Effector memory CD4-positive, alpha-beta T cell (primary cell): ENCODE measurements around the gene UXS1.

Source experiments
- DNase-seq, 3 donors: peaks; one replicate each; pipeline ENCODE4 v3.0.0-alpha.2; 2020
- H3K27ac ChIP-seq: 2 replicates; pipeline ENCODE4 v1.7.0; 2013; ENCODE audit warnings: mild to moderate bottlenecking, low read length, moderate library complexity; ENCODE audit not compliant: insufficient read depth, poor library complexity, severe bottlenecking
- H3K27me3 ChIP-seq: replicated peaks from 2 replicates; pipeline ENCODE4 v1.7.0; 2013; ENCODE audit warnings: mild to moderate bottlenecking, low read length; ENCODE audit not compliant: insufficient read depth, control insufficient read depth, poor library complexity, severe bottlenecking
- H3K36me3 ChIP-seq: 2 replicates; pipeline ENCODE4 v1.7.0; 2013; ENCODE audit warnings: mild to moderate bottlenecking, low read length, moderate library complexity; ENCODE audit not compliant: control insufficient read depth, insufficient read depth
- H3K4me1 ChIP-seq: 2 replicates; pipeline ENCODE4 v1.7.0; 2013; ENCODE audit warnings: low read length, mild to moderate bottlenecking; ENCODE audit not compliant: control insufficient read depth, insufficient read depth, poor library complexity, severe bottlenecking
- H3K4me3 ChIP-seq: 2 replicates; pipeline ENCODE4 v1.7.0; 2013; ENCODE audit warnings: low read length, low read depth, mild to moderate bottlenecking; ENCODE audit not compliant: insufficient read depth, poor library complexity, severe bottlenecking
- H3K9me3 ChIP-seq: 2 replicates; pipeline ENCODE4 v1.7.0; 2013; ENCODE audit warnings: mild to moderate bottlenecking, low read length, moderate library complexity; ENCODE audit not compliant: control insufficient read depth

UXS1 gene

DNA sequence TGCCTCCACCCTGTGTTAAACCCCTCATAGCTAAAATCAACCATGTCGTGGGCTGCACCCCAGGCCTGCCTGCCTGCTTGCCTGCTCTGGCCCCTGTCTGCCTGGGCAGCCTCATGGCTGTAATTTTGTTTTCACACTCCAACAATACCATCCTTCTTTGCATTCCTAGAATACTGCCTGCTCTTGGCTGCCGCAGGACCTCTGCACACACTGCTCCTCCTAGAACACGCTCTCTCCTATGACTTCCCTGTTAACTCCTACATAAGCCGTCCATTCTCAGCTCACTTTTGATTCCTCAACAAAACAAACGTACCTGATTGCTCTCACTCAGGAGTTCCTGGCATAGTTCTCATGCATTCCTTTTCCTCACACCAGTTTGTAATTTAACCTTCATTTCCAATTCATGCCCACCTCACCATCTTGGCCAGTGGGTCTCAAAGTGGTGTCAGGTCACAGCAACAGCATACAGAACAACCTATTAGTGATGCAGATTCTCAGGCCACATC, 2.5 kb downstream of the UXS1 start:
- H3K4me1 ChIP-seq, result peaks cover 25% of the 10 kb centered on the region
- no peaks in the 10 kb centered on the region for H3K27me3 ChIP-seq
- H3K4me3 ChIP-seq, result no peak overlapping the region
- no peak overlapping the region for H3K27ac ChIP-seq
- no peaks in the 10 kb centered on the region for H3K36me3 ChIP-seq
- H3K9me3 ChIP-seq, result no peaks in the 10 kb centered on the region
- DNase-seq, result no peak

DNA sequence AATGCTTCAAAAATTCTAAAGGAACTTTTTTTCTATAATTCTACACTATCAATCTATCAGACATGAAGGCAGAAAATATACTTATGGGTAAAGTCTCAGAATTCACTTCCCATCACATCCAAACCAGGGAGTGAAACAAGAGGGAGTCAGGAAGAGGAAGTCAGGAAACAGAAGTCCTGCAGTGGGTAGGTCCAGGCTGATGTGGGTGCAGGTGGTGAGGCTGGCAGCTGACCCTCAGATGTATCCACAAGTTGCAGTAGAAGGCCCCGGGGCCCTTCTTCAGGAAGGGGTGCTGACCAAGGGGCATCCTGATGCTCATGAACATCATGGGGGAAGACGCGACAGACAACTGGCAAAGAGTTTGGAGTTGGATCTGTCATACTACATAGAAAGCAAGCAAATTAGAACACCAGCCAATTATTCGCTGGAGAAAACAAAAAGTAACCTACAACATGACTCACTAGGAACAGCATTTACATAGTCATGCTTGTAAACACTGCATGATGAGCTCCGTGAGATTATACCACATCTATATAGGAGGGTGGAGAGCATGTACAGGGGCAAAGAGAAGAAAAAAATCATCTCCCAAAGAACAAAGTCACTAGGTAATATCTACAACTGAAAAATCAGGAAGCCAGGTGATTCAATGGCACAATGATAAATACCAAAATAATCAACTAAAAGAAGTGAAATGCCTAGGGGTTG, 4.2 kb downstream of the UXS1 start:
- H3K27ac ChIP-seq, result no peak overlapping the region
- H3K4me3 ChIP-seq, result no peak overlapping the region
- no peaks in the 10 kb centered on the region for H3K27me3 ChIP-seq
- H3K9me3 ChIP-seq, result no peaks in the 10 kb centered on the region
- DNase-seq, result no peak
- H3K4me1 ChIP-seq, result peaks cover 25% of the 10 kb centered on the region
- no peaks in the 10 kb centered on the region for H3K36me3 ChIP-seq

DNA sequence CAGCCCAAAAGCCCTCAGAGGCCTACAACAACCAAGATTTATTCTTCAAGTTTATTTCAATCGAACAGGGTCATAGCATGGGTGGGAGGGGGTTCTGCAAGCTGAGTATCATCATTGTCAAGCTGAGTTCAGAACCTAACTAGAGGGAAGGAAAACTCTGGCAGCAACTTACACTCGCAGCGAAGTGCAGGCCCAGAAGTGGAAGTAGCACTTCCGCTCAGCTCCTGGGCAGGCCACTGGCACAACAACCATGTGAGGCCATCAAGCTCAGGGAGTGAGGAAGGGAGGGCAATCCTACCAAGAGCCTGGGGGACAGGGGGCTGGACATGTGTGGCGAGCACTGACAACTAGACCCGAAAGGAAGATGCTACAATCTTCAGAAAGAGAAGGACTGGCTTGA, 4.8 kb downstream of the UXS1 start:
- H3K36me3 ChIP-seq, result no peaks in the 10 kb centered on the region
- H3K27ac ChIP-seq, result no peak overlapping the region
- H3K4me1 ChIP-seq, result peaks cover 28% of the 10 kb centered on the region
- H3K27me3 ChIP-seq, result no peaks in the 10 kb centered on the region
- H3K4me3 ChIP-seq, result no peak overlapping the region
- DNase-seq, result no peak
- no peaks in the 10 kb centered on the region for H3K9me3 ChIP-seq

DNA sequence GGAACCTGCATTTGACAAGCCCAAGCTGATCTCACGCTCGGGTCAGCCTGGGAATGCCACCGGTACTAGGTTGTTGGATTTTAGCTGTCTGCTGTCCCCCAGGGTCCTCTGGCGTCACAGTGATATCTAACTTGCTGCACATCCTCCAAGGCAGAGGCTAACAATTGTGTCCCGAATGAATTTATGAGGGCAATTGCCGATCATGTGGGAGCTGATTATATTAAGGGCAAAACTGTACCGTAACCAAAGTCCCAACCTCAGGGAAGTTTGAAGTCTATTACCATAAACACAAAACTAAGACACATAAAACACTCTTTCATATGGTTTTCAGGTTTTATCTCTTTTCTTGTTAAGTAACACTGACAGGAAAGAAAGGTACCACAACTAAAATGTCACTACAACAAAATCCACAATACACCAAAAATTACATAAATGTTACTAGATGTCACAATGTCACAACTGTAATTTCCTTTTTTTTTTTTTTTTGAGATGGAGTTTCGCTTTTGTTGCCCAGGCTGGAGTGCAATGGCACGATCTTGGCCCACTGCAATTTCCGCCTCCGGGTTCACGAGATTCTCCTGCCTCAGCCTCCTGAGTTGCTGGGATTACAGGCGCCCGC, 6.7 kb downstream of the UXS1 start:
- Histone ChIP-seq H3K27me3 (no peaks in the 10 kb centered on the region), H3K27ac (no peak overlapping the region), H3K36me3 (no peaks in the 10 kb centered on the region), H3K4me1 (peaks cover 21% of the 10 kb centered on the region), H3K9me3 (no peaks in the 10 kb centered on the region), H3K4me3 (no peak overlapping the region)
- DNase-seq, result no peak

DNA sequence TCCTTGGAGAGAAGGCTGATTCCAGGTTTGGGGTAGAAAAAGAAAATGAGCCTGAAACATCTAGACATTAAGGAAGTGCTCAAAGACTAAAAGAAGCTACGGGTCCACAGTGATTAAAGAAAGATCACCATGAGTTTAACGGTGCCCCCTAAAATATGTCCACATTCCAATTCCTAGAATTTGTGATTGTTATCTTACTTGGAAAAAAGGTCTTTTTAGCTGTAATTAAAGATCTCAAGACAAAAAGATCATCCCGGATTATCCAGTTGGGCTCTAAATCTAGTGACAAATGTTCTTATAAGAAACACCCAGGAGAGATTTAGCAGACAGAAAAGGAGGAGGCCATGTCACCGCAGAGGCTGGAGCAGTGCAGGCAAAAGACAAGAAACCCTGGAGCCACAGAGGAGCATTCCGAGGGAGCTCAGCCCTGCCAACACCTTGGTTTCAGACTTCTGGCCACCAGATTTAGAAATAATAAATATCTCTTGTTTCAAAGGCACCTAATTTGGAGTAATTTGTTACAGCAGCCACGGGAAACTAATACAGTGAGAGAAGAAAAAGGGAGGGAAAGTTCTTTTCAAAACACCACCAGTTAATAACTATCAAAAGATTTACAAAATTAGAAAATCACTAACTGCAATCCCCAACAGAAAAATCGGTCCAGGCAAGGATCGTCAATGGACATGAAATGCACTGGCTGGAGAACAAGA, 8.5 kb downstream of the UXS1 start:
- peaks cover 21% of the 10 kb centered on the region for H3K4me1 ChIP-seq
- H3K27me3 ChIP-seq, result no peaks in the 10 kb centered on the region
- no peaks in the 10 kb centered on the region for H3K36me3 ChIP-seq

DNA sequence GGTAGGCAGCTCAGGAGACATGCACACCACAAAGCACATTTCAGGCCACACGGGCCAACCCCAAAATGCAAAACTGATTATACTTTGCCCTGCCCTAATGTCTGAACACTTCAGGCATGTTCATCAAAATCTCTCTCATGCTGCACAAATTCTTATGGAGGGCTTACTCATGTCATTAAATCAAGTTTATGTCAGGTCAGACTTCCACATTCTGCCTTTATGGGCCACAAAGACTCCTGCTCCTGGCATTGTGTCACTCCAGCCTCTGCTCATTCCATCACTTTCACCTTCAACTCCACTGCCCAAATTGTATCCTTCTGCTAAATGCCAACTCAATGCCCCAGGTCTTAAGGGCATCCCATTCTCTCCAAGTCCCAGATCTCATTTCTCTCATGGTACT, 9.2 kb downstream of the UXS1 start:
- Histone ChIP-seq H3K4me1 (peaks cover 18% of the 10 kb centered on the region), H3K4me3 (no peak overlapping the region), H3K27me3 (no peaks in the 10 kb centered on the region), H3K36me3 (no peaks in the 10 kb centered on the region), H3K9me3 (no peaks in the 10 kb centered on the region), H3K27ac (no peak overlapping the region)
- DNase-seq, result no peak

More for the DNA sequence above, 8.5 kb downstream of the UXS1 start:
- no peak for DNase-seq
- H3K27ac ChIP-seq, result no peak overlapping the region
- no peaks in the 10 kb centered on the region for H3K9me3 ChIP-seq
- H3K4me3 ChIP-seq, result no peak overlapping the region

DNA sequence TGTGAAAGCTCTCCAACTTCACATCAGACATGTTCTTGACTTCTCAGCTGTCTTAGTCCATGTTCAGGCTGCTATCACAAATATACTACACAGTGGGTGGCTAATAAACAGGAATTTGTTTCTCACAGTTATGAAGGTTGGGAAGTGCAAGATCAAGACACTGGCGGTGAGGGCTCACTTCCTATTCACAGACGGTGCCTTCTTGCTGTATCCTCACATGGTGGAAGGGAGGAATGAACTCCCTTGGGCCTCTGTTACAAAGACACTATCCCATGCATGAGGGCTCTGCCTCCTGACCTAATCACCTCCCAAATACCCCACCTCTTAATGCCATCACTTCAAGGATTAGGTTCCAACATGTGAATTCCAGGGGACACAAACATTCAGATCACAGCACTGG, 9.7 kb downstream of the UXS1 start:
- no peak overlapping the region for H3K27ac ChIP-seq
- no peaks in the 10 kb centered on the region for H3K9me3 ChIP-seq
- no peaks in the 10 kb centered on the region for H3K27me3 ChIP-seq
- no peaks in the 10 kb centered on the region for H3K36me3 ChIP-seq
- DNase-seq, result no peak
- peaks cover 17% of the 10 kb centered on the region for H3K4me1 ChIP-seq
- H3K4me3 ChIP-seq, result no peak overlapping the region

DNA sequence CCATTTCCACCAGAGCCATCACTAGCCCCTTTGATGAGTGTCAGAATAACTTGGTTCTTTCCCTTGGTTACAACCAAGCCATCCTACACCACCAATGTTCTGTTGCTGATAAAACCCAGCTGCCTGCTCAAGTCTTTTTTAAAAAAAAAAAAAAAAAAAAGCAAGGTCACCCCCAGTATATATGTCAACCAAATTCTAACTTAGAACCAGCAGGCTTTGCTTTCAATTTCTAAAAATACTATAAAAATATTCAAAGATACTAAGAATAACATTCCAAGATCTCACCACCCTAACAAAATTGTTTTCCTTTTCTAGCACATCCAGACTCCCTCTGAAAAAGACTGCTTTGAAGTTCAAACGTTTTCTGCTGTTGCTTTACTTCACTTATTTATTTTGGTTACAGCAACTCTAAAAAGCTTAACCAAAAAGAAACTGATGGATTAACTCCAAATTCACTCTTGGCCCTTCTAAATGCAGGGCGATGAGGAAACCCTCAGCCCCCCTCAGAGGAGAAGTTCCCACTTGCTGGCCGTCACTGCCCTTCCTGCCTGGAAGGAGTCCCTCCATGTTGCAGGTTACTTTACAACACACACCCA, 10.9 kb downstream of the UXS1 start:
- Histone ChIP-seq H3K27ac (no peak overlapping the region), H3K27me3 (no peaks in the 10 kb centered on the region), H3K4me1 (peaks cover 9% of the 10 kb centered on the region), H3K36me3 (no peaks in the 10 kb centered on the region), H3K4me3 (no peak overlapping the region), H3K9me3 (no peaks in the 10 kb centered on the region)
- DNase-seq, result no peak

DNA sequence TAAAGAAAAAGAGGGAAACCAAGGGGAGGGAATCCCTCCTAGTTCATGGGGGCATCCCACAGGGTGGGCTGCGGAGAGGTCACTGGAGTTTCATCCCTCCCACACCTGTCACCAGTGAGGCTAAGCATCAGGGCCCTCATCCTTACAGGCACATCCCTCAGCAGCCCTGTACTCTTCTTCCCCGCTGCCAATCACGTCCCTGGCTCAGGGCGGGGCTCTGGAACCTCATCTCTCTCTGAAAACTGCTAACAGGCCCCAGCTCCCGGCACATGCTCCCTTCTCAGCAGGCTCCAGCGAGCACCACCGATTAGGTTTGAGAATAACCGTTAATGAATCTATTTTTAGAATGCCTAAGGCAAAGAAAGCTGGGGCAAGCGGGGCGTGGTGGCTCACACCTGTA, 13.0 kb downstream of the UXS1 start:
- peaks cover 5% of the 10 kb centered on the region for H3K4me1 ChIP-seq
- H3K27me3 ChIP-seq, result no peaks in the 10 kb centered on the region
- no peaks in the 10 kb centered on the region for H3K9me3 ChIP-seq
- DNase-seq, result no peak
- H3K36me3 ChIP-seq, result no peaks in the 10 kb centered on the region
- H3K4me3 ChIP-seq, result no peak overlapping the region
- H3K27ac ChIP-seq, result no peak overlapping the region

DNA sequence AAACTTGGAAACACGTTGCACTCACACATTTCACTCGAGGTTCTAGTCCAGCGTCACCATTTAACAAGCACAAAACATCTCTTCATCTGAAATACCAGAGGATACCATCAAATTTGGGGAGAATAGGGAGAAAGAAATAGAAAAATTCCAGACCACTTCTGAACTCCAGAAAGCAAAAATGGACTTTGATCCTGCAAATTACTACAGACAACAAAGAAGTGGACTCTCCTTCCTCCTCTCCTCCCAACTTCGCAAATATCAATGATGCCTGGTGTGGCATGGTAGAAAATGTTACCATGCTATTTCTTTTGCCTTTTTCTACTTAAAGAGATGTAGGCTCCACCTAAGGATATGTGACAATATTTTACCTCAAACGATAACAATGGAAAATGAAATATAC, 13.5 kb downstream of the UXS1 start:
- peaks cover 5% of the 10 kb centered on the region for H3K4me1 ChIP-seq

More for the DNA sequence above, 13.5 kb downstream of the UXS1 start:
- no peak overlapping the region for H3K4me3 ChIP-seq
- DNase-seq, result no peak
- no peak overlapping the region for H3K27ac ChIP-seq
- H3K9me3 ChIP-seq, result no peaks in the 10 kb centered on the region
- H3K27me3 ChIP-seq, result no peaks in the 10 kb centered on the region
- H3K36me3 ChIP-seq, result no peaks in the 10 kb centered on the region
